Neutrophil (primary cell): ENCODE data around the gene PSMB3.

Experiments used
- H3K27ac ChIP-seq: fragments of 200-600 bp; sonication (generic); 2 replicates; pipeline ENCODE4 v1.5.1; 2016; ENCODE audit warnings: mild to moderate bottlenecking, moderate library complexity
- H3K27me3 ChIP-seq: fragments of 200-600 bp; sonication (generic); 2 replicates; pipeline ENCODE4 v1.6.0; 2016; ENCODE audit warnings: mild to moderate bottlenecking
- H3K36me3 ChIP-seq: fragments of 200-600 bp; sonication (generic); 2 replicates; pipeline ENCODE4 v1.5.1; 2017
- H3K4me1 ChIP-seq, 2 experiments: fragments of 200-600 bp in 1 of 2; sonication (generic) in 1 of 2; 1 replicate in 1 of 2; 2 replicates in 1 of 2; pipeline versions ENCODE4 v1.5.1 to v1.6.1; 2013 to 2016; ENCODE audit warnings: low read depth in 1 of 2, low read length in 1 of 2, mild to moderate bottlenecking in 1 of 2, moderate library complexity in 1 of 2; ENCODE audit not compliant: control insufficient read depth in 1 of 2, insufficient read depth in 1 of 2
- H3K4me3 ChIP-seq, 2 experiments: fragments of 200-600 bp in 1 of 2; sonication (generic) in 1 of 2; 1 replicate in 1 of 2; 2 replicates in 1 of 2; pipeline ENCODE4 v1.5.1; 2013 to 2016; ENCODE audit warnings: low read depth in 1 of 2, low read length in 1 of 2, mild to moderate bottlenecking in 1 of 2, moderate library complexity in 1 of 2
- H3K9me3 ChIP-seq: fragments of 200-600 bp; sonication (generic); 2 replicates; pipeline ENCODE4 v1.5.1; 2016
- TF ChIP-seq, protein P1 (sequence below): fragments of 200-600 bp; sonication (generic); IDR thresholded peaks from 2 replicates; pipeline ENCODE4 v1.5.1; 2016; ENCODE audit warnings: antibody characterized with exemption

The PSMB3 gene

DNA sequence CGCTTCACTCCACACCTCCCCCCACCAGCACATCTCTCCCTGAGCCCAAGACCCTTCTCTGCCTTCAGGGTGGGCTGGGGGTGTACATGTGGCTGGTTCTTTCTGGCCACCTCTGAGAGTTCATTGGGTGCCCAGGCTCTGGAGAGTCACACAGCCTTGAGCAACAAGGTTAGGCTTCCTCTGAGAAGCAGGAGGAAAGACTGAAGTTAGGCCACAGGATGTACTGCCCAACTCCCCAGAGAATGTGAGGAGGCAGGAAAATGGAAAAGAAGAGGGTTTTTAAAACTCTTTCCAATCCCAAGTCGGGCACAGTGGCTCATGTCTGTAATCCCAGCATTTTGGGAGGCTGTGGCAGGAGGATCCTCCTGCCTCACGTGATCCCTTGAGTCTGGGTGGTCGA lies 11.7 kb upstream of the PSMB3 start:
- no peak overlapping the region for H3K4me3 ChIP-seq
- no peaks in the 10 kb centered on the region for H3K4me1 ChIP-seq
- no peaks in the 10 kb centered on the region for H3K9me3 ChIP-seq
- peaks cover 87% of the 10 kb centered on the region for H3K27me3 ChIP-seq
- H3K27ac ChIP-seq = no peak overlapping the region
- TF ChIP-seq, protein P1, sequence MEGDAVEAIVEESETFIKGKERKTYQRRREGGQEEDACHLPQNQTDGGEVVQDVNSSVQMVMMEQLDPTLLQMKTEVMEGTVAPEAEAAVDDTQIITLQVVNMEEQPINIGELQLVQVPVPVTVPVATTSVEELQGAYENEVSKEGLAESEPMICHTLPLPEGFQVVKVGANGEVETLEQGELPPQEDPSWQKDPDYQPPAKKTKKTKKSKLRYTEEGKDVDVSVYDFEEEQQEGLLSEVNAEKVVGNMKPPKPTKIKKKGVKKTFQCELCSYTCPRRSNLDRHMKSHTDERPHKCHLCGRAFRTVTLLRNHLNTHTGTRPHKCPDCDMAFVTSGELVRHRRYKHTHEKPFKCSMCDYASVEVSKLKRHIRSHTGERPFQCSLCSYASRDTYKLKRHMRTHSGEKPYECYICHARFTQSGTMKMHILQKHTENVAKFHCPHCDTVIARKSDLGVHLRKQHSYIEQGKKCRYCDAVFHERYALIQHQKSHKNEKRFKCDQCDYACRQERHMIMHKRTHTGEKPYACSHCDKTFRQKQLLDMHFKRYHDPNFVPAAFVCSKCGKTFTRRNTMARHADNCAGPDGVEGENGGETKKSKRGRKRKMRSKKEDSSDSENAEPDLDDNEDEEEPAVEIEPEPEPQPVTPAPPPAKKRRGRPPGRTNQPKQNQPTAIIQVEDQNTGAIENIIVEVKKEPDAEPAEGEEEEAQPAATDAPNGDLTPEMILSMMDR = no peak
- H3K36me3 ChIP-seq = no peaks in the 10 kb centered on the region

DNA sequence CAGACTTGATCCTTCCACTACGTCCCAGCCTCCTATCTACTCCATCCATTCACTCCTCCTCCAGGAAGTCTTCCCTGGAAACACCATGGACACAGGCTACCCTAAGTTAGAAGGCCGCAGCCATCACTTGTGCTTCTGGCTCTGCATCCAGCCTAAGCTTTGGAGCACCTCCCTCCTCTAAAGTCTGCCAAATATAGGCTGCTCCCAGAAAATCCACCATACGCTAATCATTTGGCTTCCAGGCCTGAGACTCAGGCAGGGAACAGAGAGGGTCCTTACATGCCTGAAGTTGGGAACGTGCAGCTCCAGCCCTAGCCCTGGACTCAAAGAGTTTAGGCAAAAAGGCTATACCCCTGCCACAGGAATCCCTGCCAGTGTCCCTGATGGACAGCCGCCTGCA lies 11.1 kb upstream of the PSMB3 start:
- TF ChIP-seq, protein P1 = no peak
- H3K27me3 ChIP-seq = peaks cover 87% of the 10 kb centered on the region
- H3K27ac ChIP-seq = no peak overlapping the region
- no peaks in the 10 kb centered on the region for H3K9me3 ChIP-seq
- H3K4me3 ChIP-seq = no peak overlapping the region
- no peaks in the 10 kb centered on the region for H3K4me1 ChIP-seq
- no peaks in the 10 kb centered on the region for H3K36me3 ChIP-seq

DNA sequence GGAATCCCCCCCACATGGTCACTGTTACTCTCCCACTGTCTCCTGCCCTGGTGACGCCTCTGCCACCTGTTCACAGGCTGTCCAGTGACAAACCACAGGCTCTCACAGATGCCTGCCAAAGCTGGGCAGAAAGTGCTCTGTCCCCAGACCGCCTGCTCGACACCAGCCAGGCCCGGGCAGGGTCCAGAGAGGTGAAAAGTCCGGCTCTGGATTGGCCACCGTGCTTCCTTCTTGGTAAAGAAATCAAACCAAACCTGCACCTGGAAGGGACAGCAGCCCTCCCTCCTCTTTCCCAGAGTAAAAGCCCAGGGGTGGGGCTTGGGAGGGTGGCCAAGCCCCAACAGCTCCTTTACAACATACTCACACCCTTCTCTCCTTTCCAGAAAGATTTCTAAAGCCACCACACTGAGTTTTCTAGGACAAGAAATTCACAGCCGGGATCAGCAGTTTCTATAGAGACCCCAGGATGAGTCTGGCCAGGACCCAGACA lies 10.6 kb upstream of the PSMB3 start:
- Histone ChIP-seq H3K36me3 (no peaks in the 10 kb centered on the region), H3K27me3 (peaks cover 87% of the 10 kb centered on the region), H3K4me3 (no peak overlapping the region), H3K9me3 (no peaks in the 10 kb centered on the region), H3K4me1 (peaks cover 0 to under 1% of the 10 kb centered on the region in 2 experiments), H3K27ac (no peak overlapping the region)
- TF ChIP-seq, protein P1 = no peak

DNA sequence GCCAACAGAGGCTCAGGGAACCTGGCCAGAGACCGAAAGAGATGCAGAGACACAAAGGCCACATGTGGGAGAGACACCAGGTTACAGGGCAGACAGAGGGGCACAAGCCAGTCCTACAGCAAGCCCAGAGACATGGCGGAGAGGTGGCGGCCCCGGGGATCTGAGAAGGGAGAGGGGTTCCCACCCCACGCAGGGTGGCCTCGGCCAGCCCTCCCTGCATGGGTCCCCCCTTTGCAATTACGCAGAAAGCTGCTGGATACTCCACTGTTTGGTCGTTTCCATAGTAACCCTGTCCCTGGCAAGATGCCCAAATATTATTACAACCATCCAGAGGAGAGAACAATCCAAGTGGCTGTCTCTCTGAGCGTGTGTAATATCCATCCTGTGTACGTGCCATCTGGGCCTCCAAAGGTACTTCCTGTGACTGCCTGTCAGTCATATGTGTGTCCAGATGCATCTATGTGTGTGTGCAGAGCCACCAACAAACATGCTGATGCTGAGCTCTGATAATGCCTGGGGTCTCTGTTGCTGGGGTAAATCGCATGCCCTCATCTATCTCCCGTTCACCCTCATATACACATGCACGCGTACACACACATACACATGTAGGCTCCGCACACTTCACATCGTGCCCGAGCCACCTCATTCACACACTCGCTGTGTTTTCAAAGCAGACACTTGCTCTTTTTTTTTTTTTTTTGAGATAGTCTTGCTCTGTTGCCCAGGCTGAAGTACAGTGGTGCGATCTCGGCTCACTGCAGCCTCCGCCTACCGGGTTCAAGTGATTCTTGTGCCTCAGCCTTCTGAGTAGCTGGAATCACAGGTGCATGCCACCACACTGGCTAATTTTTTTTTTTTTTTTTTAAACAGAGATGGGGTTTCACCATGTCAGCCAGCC lies 9.9 kb upstream of the PSMB3 start:
- no peaks in the 10 kb centered on the region for H3K9me3 ChIP-seq
- H3K36me3 ChIP-seq = no peaks in the 10 kb centered on the region
- no peak overlapping the region for H3K4me3 ChIP-seq
- H3K4me1 ChIP-seq = peaks cover 2 to 7% of the 10 kb centered on the region in 2 experiments
- peaks cover 87% of the 10 kb centered on the region for H3K27me3 ChIP-seq
- TF ChIP-seq, protein P1 = no peak
- no peak overlapping the region for H3K27ac ChIP-seq

DNA sequence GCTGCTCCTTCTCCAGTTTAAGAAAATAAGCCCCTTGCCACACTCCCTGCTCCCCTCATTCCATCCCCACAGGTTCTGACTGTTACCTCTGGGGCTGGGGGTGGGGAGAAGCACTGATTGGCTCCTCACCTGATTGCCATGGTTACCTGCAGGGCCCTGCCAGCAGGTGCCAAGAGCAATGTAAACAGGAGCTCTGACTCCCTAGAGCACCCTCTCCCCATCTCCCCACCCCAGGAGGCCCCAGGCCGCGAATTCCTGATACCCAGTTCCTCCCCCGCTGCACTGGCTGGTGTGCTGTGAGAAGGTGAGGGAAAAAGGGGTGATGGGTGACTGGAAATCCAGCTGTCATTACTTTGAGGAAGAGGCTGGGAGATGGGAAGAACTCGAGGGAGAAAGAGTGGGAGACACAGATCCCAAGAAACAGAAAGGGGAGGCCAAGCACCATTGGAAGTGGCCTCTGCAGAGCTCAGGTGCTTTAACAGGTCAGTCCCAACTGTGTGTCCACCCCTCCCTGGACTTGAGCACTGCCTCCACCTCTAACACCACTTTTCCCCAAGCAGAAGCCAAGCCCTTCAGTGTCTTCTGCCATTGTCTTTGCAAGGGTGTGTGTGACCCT lies 8.9 kb upstream of the PSMB3 start:
- Histone ChIP-seq H3K36me3 (no peaks in the 10 kb centered on the region), H3K9me3 (no peaks in the 10 kb centered on the region), H3K4me1 (peaks cover 9 to 17% of the 10 kb centered on the region in 2 experiments), H3K27me3 (peaks cover 87% of the 10 kb centered on the region), H3K4me3 (no peak overlapping the region), H3K27ac (no peak overlapping the region)
- TF ChIP-seq, protein P1 = no peak
